DOHH2 (cell line): ENCODE results near the gene KIF26B.

Experiments
- H3F3A ChIP-seq: fragments of 200-600 bp; sonication (generic), shearing (Covaris generic); 2 replicates; pipeline ENCODE4 v1.6.0; 2016; ENCODE audit warnings: antibody characterized with exemption, mild to moderate bottlenecking; ENCODE audit not compliant: control insufficient read depth, insufficient read depth
- H3K27ac ChIP-seq: fragments of 200-600 bp; sonication (generic); 2 replicates; pipeline ENCODE4 v1.5.1; 2014; ENCODE audit warnings: low read depth, mild to moderate bottlenecking, low read length, moderate library complexity
- H3K27me3 ChIP-seq: fragments of 200-600 bp; sonication (generic); 2 replicates; pipeline ENCODE4 v1.6.1; 2014; ENCODE audit warnings: mild to moderate bottlenecking, low read length, mixed read lengths; ENCODE audit not compliant: control insufficient read depth
- H3K36me3 ChIP-seq: fragments of 200-600 bp; sonication (generic); 2 replicates; pipeline ENCODE4 v1.6.1; 2014; ENCODE audit warnings: mild to moderate bottlenecking, low read length, moderate library complexity, mixed read lengths; ENCODE audit not compliant: control insufficient read depth
- H3K4me1 ChIP-seq: fragments of 200-600 bp; sonication (generic); 2 replicates; pipeline ENCODE4 v1.6.1; 2014; ENCODE audit warnings: mild to moderate bottlenecking, low read length, mixed read lengths; ENCODE audit not compliant: control insufficient read depth
- H3K4me2 ChIP-seq: fragments of 200-600 bp; sonication (generic); 2 replicates; pipeline ENCODE4 v1.6.0; 2014; ENCODE audit warnings: mild to moderate bottlenecking, low read length, moderate library complexity
- H3K4me3 ChIP-seq: fragments of 200-600 bp; sonication (generic); 2 replicates; pipeline ENCODE4 v1.5.1; 2014; ENCODE audit warnings: mild to moderate bottlenecking, low read length, mixed read lengths
- H3K79me2 ChIP-seq: fragments of 200-600 bp; sonication (generic); 2 replicates; pipeline ENCODE4 v1.6.1; 2014; ENCODE audit warnings: mild to moderate bottlenecking, low read length, mixed read lengths; ENCODE audit not compliant: control insufficient read depth
- H3K9me2 ChIP-seq: fragments of 200-600 bp; sonication (generic); replicated peaks from 2 replicates; pipeline ENCODE4 v1.6.1; 2014; ENCODE audit warnings: mild to moderate bottlenecking, low read length, mixed read lengths; ENCODE audit not compliant: control insufficient read depth
- H3K9me3 ChIP-seq: fragments of 200-600 bp; sonication (generic); 2 replicates; pipeline ENCODE4 v1.6.1; 2014; ENCODE audit warnings: antibody characterized with exemption, low read length, mixed read lengths; ENCODE audit not compliant: control insufficient read depth, insufficient read depth
- H4K20me1 ChIP-seq: fragments of 200-600 bp; sonication (generic); 2 replicates; pipeline ENCODE4 v1.6.0; 2014; ENCODE audit warnings: low read depth, mild to moderate bottlenecking, antibody characterized with exemption, low read length, moderate library complexity; ENCODE audit not compliant: control insufficient read depth, insufficient read depth
- EZH2phosphoT487 ChIP-seq: fragments of 200-600 bp; sonication (generic); IDR thresholded peaks from 2 replicates; pipeline ENCODE4 v1.6.1; 2017; ENCODE audit warnings: borderline replicate concordance, mild to moderate bottlenecking, antibody characterized with exemption, low read length, moderate library complexity, mixed read lengths
- TF ChIP-seq, protein P1 (sequence below): fragments of 200-600 bp; sonication (generic); IDR thresholded peaks from one replicate; pipeline ENCODE4 v1.5.1; 2014; ENCODE audit warnings: antibody characterized with exemption, mild to moderate bottlenecking, low read depth, low read length; ENCODE audit not compliant: poor library complexity, severe bottlenecking

The KIF26B gene

DNA sequence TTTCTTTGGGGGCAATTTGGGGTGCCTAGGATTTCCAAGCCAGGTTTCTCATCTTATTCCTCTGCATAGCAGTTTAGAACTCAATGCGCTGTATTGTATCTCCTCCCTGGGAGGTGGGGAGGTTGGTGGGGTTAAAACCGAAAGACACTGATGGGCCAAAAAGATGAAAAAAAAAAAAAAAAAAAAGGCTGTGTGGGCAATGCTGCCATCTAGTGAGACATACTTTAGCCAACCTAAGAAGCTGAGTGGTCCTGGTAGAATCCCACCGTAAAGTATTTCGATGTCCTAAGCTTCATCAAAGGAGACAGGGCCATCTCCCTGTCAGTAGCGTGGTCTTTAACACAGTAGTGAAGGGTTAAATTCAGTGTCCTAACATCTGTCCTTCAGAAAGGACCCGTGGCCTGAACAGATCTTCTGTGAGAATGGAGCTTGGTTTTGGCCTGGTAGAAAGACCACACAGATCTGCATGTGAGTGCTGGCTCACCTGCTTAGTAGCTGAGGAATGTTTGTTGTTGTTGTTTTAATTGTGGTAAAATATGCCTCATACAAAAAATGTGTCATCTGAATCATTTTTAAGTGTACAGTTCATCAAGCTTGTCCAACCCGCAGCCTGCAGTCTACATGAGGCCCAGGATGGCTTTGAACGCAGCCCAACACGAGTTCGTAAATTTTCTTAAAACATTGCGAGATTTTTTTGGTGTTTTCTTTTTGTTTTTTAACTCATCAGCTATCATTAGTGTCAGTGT lies 226.2 kb downstream of the KIF26B start:
- Histone ChIP-seq H3K27ac (no peak overlapping the region), H3K79me2 (no peaks in the 10 kb centered on the region), H3K9me2 (no peaks in the 10 kb centered on the region), H3K4me3 (no peak overlapping the region), H4K20me1 (no peaks in the 10 kb centered on the region), H3K4me1 (no peaks in the 10 kb centered on the region), H3K4me2 (no peak overlapping the region), H3K27me3 (peaks cover 12% of the 10 kb centered on the region), H3F3A (no peaks in the 10 kb centered on the region), H3K36me3 (no peaks in the 10 kb centered on the region), H3K9me3 (no peaks in the 10 kb centered on the region)
- TF ChIP-seq, protein P1, sequence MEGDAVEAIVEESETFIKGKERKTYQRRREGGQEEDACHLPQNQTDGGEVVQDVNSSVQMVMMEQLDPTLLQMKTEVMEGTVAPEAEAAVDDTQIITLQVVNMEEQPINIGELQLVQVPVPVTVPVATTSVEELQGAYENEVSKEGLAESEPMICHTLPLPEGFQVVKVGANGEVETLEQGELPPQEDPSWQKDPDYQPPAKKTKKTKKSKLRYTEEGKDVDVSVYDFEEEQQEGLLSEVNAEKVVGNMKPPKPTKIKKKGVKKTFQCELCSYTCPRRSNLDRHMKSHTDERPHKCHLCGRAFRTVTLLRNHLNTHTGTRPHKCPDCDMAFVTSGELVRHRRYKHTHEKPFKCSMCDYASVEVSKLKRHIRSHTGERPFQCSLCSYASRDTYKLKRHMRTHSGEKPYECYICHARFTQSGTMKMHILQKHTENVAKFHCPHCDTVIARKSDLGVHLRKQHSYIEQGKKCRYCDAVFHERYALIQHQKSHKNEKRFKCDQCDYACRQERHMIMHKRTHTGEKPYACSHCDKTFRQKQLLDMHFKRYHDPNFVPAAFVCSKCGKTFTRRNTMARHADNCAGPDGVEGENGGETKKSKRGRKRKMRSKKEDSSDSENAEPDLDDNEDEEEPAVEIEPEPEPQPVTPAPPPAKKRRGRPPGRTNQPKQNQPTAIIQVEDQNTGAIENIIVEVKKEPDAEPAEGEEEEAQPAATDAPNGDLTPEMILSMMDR: peak; percentile 51
- no peak for TF ChIP-seq EZH2phosphoT487

DNA sequence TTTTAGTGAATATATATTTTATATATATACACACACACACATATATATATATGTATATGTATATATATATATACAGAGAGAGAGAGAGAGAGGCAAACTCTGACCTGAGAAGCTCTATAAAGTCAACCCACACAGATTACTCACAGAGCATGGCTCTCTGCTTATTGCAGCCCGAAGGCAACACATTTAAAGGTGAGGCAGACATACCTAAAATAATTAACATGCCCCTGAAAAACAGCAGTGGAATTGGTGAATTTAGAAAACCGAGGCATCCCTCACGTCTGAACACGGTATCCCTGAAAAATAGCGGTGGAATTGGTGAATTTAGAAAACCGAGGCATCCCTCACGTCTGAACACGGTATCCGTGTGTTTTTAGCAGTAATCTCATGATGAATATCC lies 228.2 kb downstream of the KIF26B start:
- Histone ChIP-seq H3K27ac (no peak overlapping the region), H3K9me3 (no peaks in the 10 kb centered on the region), H3K27me3 (peaks cover 12% of the 10 kb centered on the region), H3K4me1 (no peaks in the 10 kb centered on the region), H3K4me3 (no peak overlapping the region), H4K20me1 (no peaks in the 10 kb centered on the region), H3K4me2 (no peak overlapping the region), H3K79me2 (no peaks in the 10 kb centered on the region), H3K9me2 (no peaks in the 10 kb centered on the region), H3F3A (no peaks in the 10 kb centered on the region), H3K36me3 (no peaks in the 10 kb centered on the region)
- no peak for TF ChIP-seq EZH2phosphoT487

DNA sequence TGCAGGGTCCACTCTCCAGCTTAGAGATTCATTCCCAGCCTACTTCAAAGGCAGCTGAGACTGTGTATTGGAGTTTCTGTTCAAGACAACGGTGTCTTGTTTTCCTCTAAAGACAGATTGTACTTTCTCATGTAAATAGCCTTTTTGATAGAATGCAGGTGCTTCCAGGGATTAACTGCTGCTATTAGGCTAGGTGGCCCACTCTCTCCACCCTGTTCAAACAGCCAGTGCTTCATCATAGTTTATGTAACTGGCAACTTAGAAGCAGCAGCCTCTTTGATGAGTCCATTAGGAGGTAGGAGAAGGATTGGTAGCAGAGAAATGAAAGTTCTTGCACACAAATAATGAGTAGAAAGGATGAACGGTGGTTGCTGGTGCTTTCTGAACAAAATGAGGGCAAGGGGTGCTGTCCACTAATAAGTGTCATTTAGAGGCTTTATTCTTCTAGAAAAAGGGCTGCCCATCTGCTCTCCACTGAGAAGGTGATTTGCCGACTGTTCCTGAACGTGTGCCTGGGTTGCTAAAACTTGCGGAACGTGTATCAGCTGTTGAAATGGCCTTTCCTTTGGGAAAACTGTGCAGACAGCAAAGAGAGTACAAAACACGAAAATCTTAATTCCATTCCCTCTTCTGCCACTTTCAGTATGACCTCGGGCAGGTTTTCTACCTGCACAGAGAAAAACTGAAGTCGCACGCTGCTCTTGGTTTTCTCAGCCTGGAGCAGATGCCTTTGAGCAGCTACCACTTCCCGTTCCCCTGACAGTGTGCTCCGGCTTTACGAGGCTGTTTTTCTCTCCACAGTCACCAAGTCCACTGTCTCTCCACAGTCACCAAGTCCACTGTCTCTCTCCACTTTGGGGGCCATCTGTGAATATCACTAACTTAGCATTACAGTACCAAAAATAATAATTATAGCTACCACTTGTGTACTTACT lies 228.9 kb downstream of the KIF26B start:
- Histone ChIP-seq H3K9me2 (no peaks in the 10 kb centered on the region), H3K36me3 (no peaks in the 10 kb centered on the region), H3K27me3 (peaks cover 12% of the 10 kb centered on the region), H3K27ac (no peak overlapping the region), H3K9me3 (no peaks in the 10 kb centered on the region), H3F3A (no peaks in the 10 kb centered on the region), H4K20me1 (no peaks in the 10 kb centered on the region), H3K4me1 (no peaks in the 10 kb centered on the region), H3K79me2 (no peaks in the 10 kb centered on the region), H3K4me2 (no peak overlapping the region), H3K4me3 (no peak overlapping the region)
- TF ChIP-seq EZH2phosphoT487: no peak
- TF ChIP-seq, protein P1: no peak
